ENCODE results near the gene SLC39A11. TPM values are rescaled to one million over a fixed set of nuclear protein-coding genes. Genes with fewer than 3 reads are reported as not detected.

The SLC39A11 gene
- polyA plus RNA-seq, 1 of the 3 experiments (the other 2 are of a cell fraction): 23.5 TPM

DNA sequence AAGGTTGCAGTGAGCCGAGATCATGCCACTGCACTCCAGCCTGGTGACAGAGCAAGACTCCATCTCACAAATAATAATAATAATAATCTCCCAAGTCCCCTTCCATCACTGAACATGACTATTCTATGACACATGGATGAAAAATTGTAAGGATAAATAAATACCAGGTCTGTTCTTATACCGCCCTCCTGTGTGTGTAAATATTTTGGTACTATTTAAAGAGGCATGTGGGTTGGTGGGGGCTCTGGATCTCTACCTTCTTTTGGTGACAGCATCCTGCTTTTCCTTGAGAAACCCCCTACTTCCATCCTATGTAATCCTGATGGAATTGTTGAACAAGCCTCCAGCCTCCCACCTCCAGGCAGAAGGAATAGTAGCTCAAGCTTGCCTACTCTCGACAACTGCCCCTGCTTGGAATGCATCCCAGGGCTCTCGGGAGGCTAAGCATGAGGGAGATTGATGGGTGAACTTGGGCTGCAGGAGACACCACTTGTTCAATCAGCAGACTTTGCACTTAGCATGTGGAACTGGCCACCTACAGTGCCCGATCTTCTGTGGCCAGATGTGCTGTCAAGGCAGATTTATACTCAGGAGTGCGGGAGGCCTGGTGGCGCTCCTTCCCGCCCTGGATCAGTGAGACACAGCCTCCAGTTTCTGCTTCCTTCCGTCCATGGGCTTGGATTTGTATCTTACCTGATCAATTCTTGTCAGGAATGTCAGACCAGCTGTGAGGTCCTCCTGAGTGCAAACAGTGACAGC, 287.4 kb downstream of the SLC39A11 start:
- no peaks in the 10 kb centered on the region for H4K20me1 ChIP-seq (ENCODE audit: insufficient read depth)
- TF ChIP-seq MEF2A (IDR thresholded peaks at IDR 0.05; ENCODE audit: borderline replicate concordance, low read depth): no peak
- H3K79me2 ChIP-seq (ENCODE audit: insufficient read depth): no peaks in the 10 kb centered on the region
- ChIA-PET CTCF (interaction anchor here (1.0 kb wide), 1 partner anchor 384 kb away, joined by 3 read pairs; no protein-coding TSS in a partner anchor), POLR2A (no interaction called here)
- no peak for DNase-seq
- H3K9me2 ChIP-seq: no peaks in the 10 kb centered on the region
- H3K4me1 ChIP-seq (ENCODE audit: control insufficient read depth in 1 of 2, insufficient read depth in 2 of 2, low read depth in 1 of 2, low read length in 1 of 2): no peaks in the 10 kb centered on the region
- no peaks in the 10 kb centered on the region for H3K9me3 ChIP-seq
- no peaks in the 10 kb centered on the region for H3F3A ChIP-seq (replicated peaks; ENCODE audit: insufficient read depth)
- no peak overlapping the region for H3K27ac ChIP-seq (ENCODE audit: low read depth in 2 of 2, low read length in 1 of 2)
- H3K27me3 ChIP-seq (ENCODE audit: insufficient read depth): no peaks in the 10 kb centered on the region
- no peak overlapping the region for H3K9ac ChIP-seq
- no peak overlapping the region for H3K4me3 ChIP-seq (ENCODE audit: low read depth in 2 of 2, low read length in 1 of 2)
- WGBS (ENCODE audit: low lambda C conversion rate): 89% methylated on average over 9 of the region's 9 CpGs
- H3K36me3 ChIP-seq (replicated peaks in 1 of 2; ENCODE audit: control insufficient read depth in 1 of 2, insufficient read depth in 2 of 2, low read length in 1 of 2): peaks cover 0 to 2% of the 10 kb centered on the region in 2 experiments
- H3K4me2 ChIP-seq: no peak overlapping the region
- H2AFZ ChIP-seq (ENCODE audit: low read depth): no peak overlapping the region

DNA sequence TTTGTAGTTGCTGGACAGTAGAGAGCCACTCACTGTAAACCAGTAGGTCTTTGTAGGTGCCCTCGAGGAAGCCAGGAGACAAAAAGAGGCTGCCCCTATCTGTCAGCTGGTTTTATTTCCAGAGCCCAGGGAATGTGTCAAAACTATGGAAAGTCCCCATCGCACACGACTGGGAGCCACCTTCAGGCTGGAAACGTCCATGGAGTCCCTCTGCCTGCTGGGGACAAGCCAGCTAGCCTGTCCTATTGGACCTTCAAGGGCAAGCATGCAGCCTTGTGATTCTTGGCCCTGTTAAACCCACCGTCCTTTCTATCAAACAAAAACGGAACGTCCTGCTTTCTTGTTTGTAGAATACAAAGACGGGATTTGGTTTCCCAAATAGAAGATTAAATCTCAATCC, 289.8 kb downstream of the SLC39A11 start:
- Histone ChIP-seq H3K4me3 (ENCODE audit: low read depth in 2 of 2, low read length in 1 of 2) (no peak overlapping the region), H3F3A (replicated peaks; ENCODE audit: insufficient read depth) (no peaks in the 10 kb centered on the region), H3K4me1 (ENCODE audit: control insufficient read depth in 1 of 2, insufficient read depth in 2 of 2, low read depth in 1 of 2, low read length in 1 of 2) (no peaks in the 10 kb centered on the region), H3K4me2 (no peak overlapping the region), H4K20me1 (ENCODE audit: insufficient read depth) (no peaks in the 10 kb centered on the region), H3K27ac (ENCODE audit: low read depth in 2 of 2, low read length in 1 of 2) (no peak overlapping the region), H3K9me3 (no peaks in the 10 kb centered on the region), H3K79me2 (ENCODE audit: insufficient read depth) (no peaks in the 10 kb centered on the region), H3K27me3 (ENCODE audit: insufficient read depth) (no peaks in the 10 kb centered on the region), H3K9ac (no peak overlapping the region), H3K36me3 (replicated peaks in 1 of 2; ENCODE audit: control insufficient read depth in 1 of 2, insufficient read depth in 2 of 2, low read length in 1 of 2) (no peaks in the 10 kb centered on the region), H2AFZ (ENCODE audit: low read depth) (no peak overlapping the region), H3K9me2 (no peaks in the 10 kb centered on the region)
- DNase-seq: no peak
- CTCF ChIA-PET: no interaction called here
- POLR2A ChIA-PET: no interaction called here
- TF ChIP-seq, protein P1, sequence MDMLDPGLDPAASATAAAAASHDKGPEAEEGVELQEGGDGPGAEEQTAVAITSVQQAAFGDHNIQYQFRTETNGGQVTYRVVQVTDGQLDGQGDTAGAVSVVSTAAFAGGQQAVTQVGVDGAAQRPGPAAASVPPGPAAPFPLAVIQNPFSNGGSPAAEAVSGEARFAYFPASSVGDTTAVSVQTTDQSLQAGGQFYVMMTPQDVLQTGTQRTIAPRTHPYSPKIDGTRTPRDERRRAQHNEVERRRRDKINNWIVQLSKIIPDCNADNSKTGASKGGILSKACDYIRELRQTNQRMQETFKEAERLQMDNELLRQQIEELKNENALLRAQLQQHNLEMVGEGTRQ (IDR thresholded peaks at IDR 0.05; ENCODE audit: borderline replicate concordance, low read depth, low read length): no peak
- TF ChIP-seq RAD21 (IDR thresholded peaks at IDR 0.05; ENCODE audit: low read length) (no peak), RCOR1 (IDR thresholded peaks at IDR 0.05; ENCODE audit: low read length) (no peak), FOXJ3 (CRISPR knock-in tag; IDR thresholded peaks at IDR 0.05) (no peak), NFIC (IDR thresholded peaks at IDR 0.05; ENCODE audit: borderline replicate concordance) (no peak), RXRA (IDR thresholded peaks at IDR 0.05; ENCODE audit: borderline replicate concordance, low read depth) (no peak), SMC3 (IDR thresholded peaks at IDR 0.05; ENCODE audit: low read depth, low read length) (no peak), POLR2AphosphoS5 (IDR thresholded peaks at IDR 0.05; ENCODE audit: low read depth, low read length) (no peak), SIN3A (IDR thresholded peaks at IDR 0.05; ENCODE audit: borderline replicate concordance, low read depth, low read length) (no peak), GATA2 (CRISPR knock-in tag; IDR thresholded peaks at IDR 0.05) (no peak), MEF2A (IDR thresholded peaks at IDR 0.05; ENCODE audit: borderline replicate concordance, low read depth) (no peak), TAF1 (IDR thresholded peaks at IDR 0.05; ENCODE audit: borderline replicate concordance, low read depth, low read length) (no peak), NRF1 (IDR thresholded peaks at IDR 0.05; ENCODE audit: low read depth, low read length) (no peak), TCF12 (IDR thresholded peaks at IDR 0.05) (no peak), RFX5 (IDR thresholded peaks at IDR 0.05; ENCODE audit: low read length) (no peak)
- TF ChIP-seq, protein P2, sequence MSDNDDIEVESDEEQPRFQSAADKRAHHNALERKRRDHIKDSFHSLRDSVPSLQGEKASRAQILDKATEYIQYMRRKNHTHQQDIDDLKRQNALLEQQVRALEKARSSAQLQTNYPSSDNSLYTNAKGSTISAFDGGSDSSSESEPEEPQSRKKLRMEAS (IDR thresholded peaks at IDR 0.05; ENCODE audit: low read depth): no peak
- TF ChIP-seq, protein P3, sequence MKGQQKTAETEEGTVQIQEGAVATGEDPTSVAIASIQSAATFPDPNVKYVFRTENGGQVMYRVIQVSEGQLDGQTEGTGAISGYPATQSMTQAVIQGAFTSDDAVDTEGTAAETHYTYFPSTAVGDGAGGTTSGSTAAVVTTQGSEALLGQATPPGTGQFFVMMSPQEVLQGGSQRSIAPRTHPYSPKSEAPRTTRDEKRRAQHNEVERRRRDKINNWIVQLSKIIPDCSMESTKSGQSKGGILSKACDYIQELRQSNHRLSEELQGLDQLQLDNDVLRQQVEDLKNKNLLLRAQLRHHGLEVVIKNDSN (IDR thresholded peaks at IDR 0.05; ENCODE audit: borderline replicate concordance, low read depth): no peak
- TF ChIP-seq, protein P4, sequence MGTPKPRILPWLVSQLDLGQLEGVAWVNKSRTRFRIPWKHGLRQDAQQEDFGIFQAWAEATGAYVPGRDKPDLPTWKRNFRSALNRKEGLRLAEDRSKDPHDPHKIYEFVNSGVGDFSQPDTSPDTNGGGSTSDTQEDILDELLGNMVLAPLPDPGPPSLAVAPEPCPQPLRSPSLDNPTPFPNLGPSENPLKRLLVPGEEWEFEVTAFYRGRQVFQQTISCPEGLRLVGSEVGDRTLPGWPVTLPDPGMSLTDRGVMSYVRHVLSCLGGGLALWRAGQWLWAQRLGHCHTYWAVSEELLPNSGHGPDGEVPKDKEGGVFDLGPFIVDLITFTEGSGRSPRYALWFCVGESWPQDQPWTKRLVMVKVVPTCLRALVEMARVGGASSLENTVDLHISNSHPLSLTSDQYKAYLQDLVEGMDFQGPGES (IDR thresholded peaks at IDR 0.05; ENCODE audit: low read depth, low read length): no peak
- 81% methylated on average over 8 of the region's 8 CpGs for WGBS (ENCODE audit: low lambda C conversion rate)
